Measurements from ENCODE around the gene MORC2.

MORC2 gene

GRCh38 chr22:30919973-30920372 lies 48.6 kb downstream of the MORC2 start:
- POLR2A ChIA-PET, result interaction anchor here (1.0 kb wide), 1 partner anchor 328 kb away, joined by 4 read pairs; the partner anchor contains the start of gene PES1
- no peak overlapping the region for H3K4me3 ChIP-seq (ENCODE audit: low read depth, low read length)
- peaks cover 3 to 7% of the 10 kb centered on the region in 2 experiments; a peak in 2 of 3 replicates for H3K36me3 ChIP-seq (ENCODE audit: control insufficient read depth in 2 of 2, insufficient read depth in 1 of 2, low read length in 2 of 2)
- no peaks in the 10 kb centered on the region for H3K4me1 ChIP-seq (ENCODE audit: control insufficient read depth, insufficient read depth, low read length)
- CTCF ChIA-PET, result interaction anchor here (0.5 to 6.9 kb wide), 78 partner anchors 10 to 1869 kb away, joined by 3 to 166 read pairs (median 4); partner anchors contain the start of genes PES1, PLA2G3 and SLC35E4
- TF ChIP-seq ZNF292 (tag by site-specific recombination; IDR thresholded peaks at IDR 0.05; ENCODE audit: borderline replicate concordance, low read depth), result no peak
- TF ChIP-seq ZNF48 (tag by site-specific recombination; IDR thresholded peaks at IDR 0.05), result no peak
- TF ChIP-seq ZNF596 (tag by site-specific recombination; IDR thresholded peaks at IDR 0.05), result no peak
- no peak for TF ChIP-seq ZBTB1 (tag by site-specific recombination; IDR thresholded peaks at IDR 0.05)
- TF ChIP-seq ZNF146 (tag by site-specific recombination; IDR thresholded peaks at IDR 0.05), result no peak
- TF ChIP-seq ZNF513 (tag by site-specific recombination; IDR thresholded peaks at IDR 0.05), result no peak
- no peak for TF ChIP-seq HOXD13 (CRISPR knock-in tag; IDR thresholded peaks at IDR 0.05; ENCODE audit: borderline replicate concordance)
- TF ChIP-seq ZNF623 (tag by site-specific recombination; IDR thresholded peaks at IDR 0.05), result no peak
- TF ChIP-seq YY1 (tag by site-specific recombination; IDR thresholded peaks at IDR 0.05), result no peak
- no peak for TF ChIP-seq ZNF701 (tag by site-specific recombination; IDR thresholded peaks at IDR 0.05)
- no peak for TF ChIP-seq ZNF26 (tag by site-specific recombination; IDR thresholded peaks at IDR 0.05)
- peaks cover 2% of the 10 kb centered on the region for H3K9me3 ChIP-seq (ENCODE audit: control insufficient read depth, insufficient read depth, low read depth, low read length)
- H3K27ac ChIP-seq (ENCODE audit: extremely low read depth, low read depth, low read length), result no peak overlapping the region

- Histone ChIP-seq H3K4me3 (ENCODE audit: low read depth, low read length) (no peak overlapping the region), H3K9me3 (ENCODE audit: control insufficient read depth, insufficient read depth, low read depth, low read length) (peaks cover 2% of the 10 kb centered on the region), H3K27ac (ENCODE audit: extremely low read depth, low read depth, low read length) (no peak overlapping the region), H3K36me3 (ENCODE audit: control insufficient read depth in 2 of 2, insufficient read depth in 1 of 2, low read length in 2 of 2) (no peaks in the 10 kb centered on the region), H3K4me1 (ENCODE audit: control insufficient read depth, insufficient read depth, low read length) (no peaks in the 10 kb centered on the region)
- CTCF ChIA-PET, result interaction anchor here (0.7 to 6.9 kb wide), 8 partner anchors 9 to 470 kb away, joined by 3 to 166 read pairs (median 18); no protein-coding TSS in a partner anchor
- POLR2A ChIA-PET, result interaction anchor here (1.0 kb wide), 1 partner anchor 327 kb away, joined by 4 read pairs; the partner anchor contains the start of gene PES1
- TF ChIP-seq TCF7L2 (IDR thresholded peaks at IDR 0.05; ENCODE audit: borderline replicate concordance, low read depth, low read length) (no peak), ZSCAN16 (tag by site-specific recombination; IDR thresholded peaks at IDR 0.05) (no peak), ZNF280D (tag by site-specific recombination; IDR thresholded peaks at IDR 0.05) (no peak), SP3 (tag by site-specific recombination; IDR thresholded peaks at IDR 0.05) (no peak)
These were observed 49.8 kb downstream of the MORC2 start for GRCh38 chr22:30918761-30919160.

GRCh38 chr22:30910358-30910757 lies 58.2 kb downstream of the MORC2 start:
- TF ChIP-seq ZNF354C (tag by site-specific recombination; IDR thresholded peaks at IDR 0.05; ENCODE audit: borderline replicate concordance, low read depth) (no peak), ZNF133 (tag by site-specific recombination; IDR thresholded peaks at IDR 0.05) (no peak), ZNF26 (tag by site-specific recombination; IDR thresholded peaks at IDR 0.05) (peak; percentile 66), ZNF510 (tag by site-specific recombination; IDR thresholded peaks at IDR 0.05; ENCODE audit: insufficient replicate concordance) (no peak), ZNF391 (tag by site-specific recombination; IDR thresholded peaks at IDR 0.05; ENCODE audit: borderline replicate concordance, low read depth) (no peak)
- Histone ChIP-seq H3K36me3 (ENCODE audit: control insufficient read depth in 2 of 2, insufficient read depth in 1 of 2, low read length in 2 of 2) (peaks cover 0 to 14% of the 10 kb centered on the region in 2 experiments; a peak in 2 of 3 replicates), H3K4me1 (ENCODE audit: control insufficient read depth, insufficient read depth, low read length) (no peaks in the 10 kb centered on the region), H3K27ac (ENCODE audit: extremely low read depth, low read depth, low read length) (no peak overlapping the region), H3K9me3 (ENCODE audit: control insufficient read depth, insufficient read depth, low read depth, low read length) (no peaks in the 10 kb centered on the region; the same call in 1 of the 2 replicates), H3K4me3 (ENCODE audit: low read depth, low read length) (no peak overlapping the region)
- CTCF ChIA-PET, result interaction anchor here (0.7 to 6.8 kb wide), 8 partner anchors 10 to 409 kb away, joined by 3 to 89 read pairs (median 4); partner anchors contain the start of gene SELENOM
- POLR2A ChIA-PET, result no interaction called here
